ENCODE data around the gene HS6ST3.

HS6ST3 gene

GRCh38 chr13:96573563-96573962 is 483.7 kb downstream of the HS6ST3 start:
- DNase-seq, result no peak

- no peak for DNase-seq
Measured at GRCh38 chr13:96575423-96576320, 485.8 kb downstream of the HS6ST3 start.

- DNase-seq, result no peak
Measured at GRCh38 chr13:96581741-96582140, 491.8 kb downstream of the HS6ST3 start.

GRCh38 chr13:96615252-96615651 is 525.3 kb downstream of the HS6ST3 start:
- DNase-seq, result no peak

GRCh38 chr13:96617528-96617927 is 527.6 kb downstream of the HS6ST3 start:
- no peak for DNase-seq

GRCh38 chr13:96621634-96622183 is 531.8 kb downstream of the HS6ST3 start:
- no peak for DNase-seq

- no peak for DNase-seq
Measured at GRCh38 chr13:96629331-96629730, 539.4 kb downstream of the HS6ST3 start.

- DNase-seq, result no peak
Measured at GRCh38 chr13:96632536-96633320, 542.8 kb downstream of the HS6ST3 start.

- DNase-seq, result no peak
Measured at GRCh38 chr13:96636001-96636709, 546.2 kb downstream of the HS6ST3 start.

GRCh38 chr13:96637039-96637438 is 547.1 kb downstream of the HS6ST3 start:
- no peak for DNase-seq

- no peak for DNase-seq
Measured at GRCh38 chr13:96646101-96646500, 556.2 kb downstream of the HS6ST3 start.

- DNase-seq, result no peak
Measured at GRCh38 chr13:96646515-96647211, 556.8 kb downstream of the HS6ST3 start.

- DNase-seq, result no peak
Measured at GRCh38 chr13:96650301-96650886, 560.5 kb downstream of the HS6ST3 start.

GRCh38 chr13:96651598-96651997 is 561.7 kb downstream of the HS6ST3 start:
- no peak for DNase-seq

GRCh38 chr13:96652506-96652905 is 562.6 kb downstream of the HS6ST3 start:
- DNase-seq, result no peak

GRCh38 chr13:96661612-96662011 is 571.7 kb downstream of the HS6ST3 start:
- DNase-seq, result no peak

- no peak for DNase-seq
Measured at GRCh38 chr13:96662036-96662435, 572.1 kb downstream of the HS6ST3 start.

GRCh38 chr13:96667294-96668018 is 577.5 kb downstream of the HS6ST3 start:
- no peak for DNase-seq

- no peak for DNase-seq
Measured at GRCh38 chr13:96671073-96671472, 581.2 kb downstream of the HS6ST3 start.

- DNase-seq, result no peak
Measured at GRCh38 chr13:96672016-96672415, 582.1 kb downstream of the HS6ST3 start.

- no peak for DNase-seq
Measured at GRCh38 chr13:96673825-96674224, 583.9 kb downstream of the HS6ST3 start.

Measured in KG1 (cell line).